A673 (cell line): ENCODE data around the gene TMEM50A.
"Not testable (repeated sequence)": the region's sequence is repeated elsewhere in the genome, so short reads cannot be mapped to it uniquely, and the experiment has no call there.

Experiments
- EZH2 ChIP-seq: fragments of 200-600 bp; sonication (generic); IDR thresholded peaks from 2 replicates; pipeline ENCODE4 v1.6.1; 2017; ENCODE audit warnings: borderline replicate concordance, low read depth, mild to moderate bottlenecking, mixed read lengths, antibody characterized with exemption, low read length; ENCODE audit not compliant: poor library complexity, severe bottlenecking
- TF ChIP-seq, protein P1 (sequence below): fragments of 300-800, 200-600 bp; sonication (generic); conservative IDR thresholded peaks from 2 replicates; pipeline ENCODE4 v1.5.1; 2017; ENCODE audit warnings: low read depth, mild to moderate bottlenecking, antibody characterized with exemption, low read length, moderate library complexity, mixed read lengths

DNA sequence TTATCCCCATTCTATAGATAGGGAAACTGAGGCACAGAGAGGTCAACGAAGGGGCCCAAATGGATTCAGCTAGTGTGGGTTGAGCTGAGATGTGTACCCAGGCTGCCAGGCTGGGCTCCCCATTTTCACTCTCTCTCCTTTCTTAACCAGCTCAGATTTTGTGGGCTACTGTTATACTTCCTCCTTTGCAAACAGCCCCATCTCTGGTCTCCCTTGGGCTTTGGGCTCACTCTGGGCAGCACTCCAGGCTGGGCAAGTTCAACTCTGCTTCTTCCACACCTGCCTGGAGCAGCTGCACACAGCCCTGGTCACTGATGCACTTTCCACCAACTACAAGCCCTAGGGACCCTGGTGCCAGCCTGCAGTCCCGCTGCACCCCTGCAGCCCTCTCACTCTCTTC lies 59.9 kb downstream of the TMEM50A start:
- TF ChIP-seq EZH2, result not testable (repeated sequence)
- TF ChIP-seq, protein P1, sequence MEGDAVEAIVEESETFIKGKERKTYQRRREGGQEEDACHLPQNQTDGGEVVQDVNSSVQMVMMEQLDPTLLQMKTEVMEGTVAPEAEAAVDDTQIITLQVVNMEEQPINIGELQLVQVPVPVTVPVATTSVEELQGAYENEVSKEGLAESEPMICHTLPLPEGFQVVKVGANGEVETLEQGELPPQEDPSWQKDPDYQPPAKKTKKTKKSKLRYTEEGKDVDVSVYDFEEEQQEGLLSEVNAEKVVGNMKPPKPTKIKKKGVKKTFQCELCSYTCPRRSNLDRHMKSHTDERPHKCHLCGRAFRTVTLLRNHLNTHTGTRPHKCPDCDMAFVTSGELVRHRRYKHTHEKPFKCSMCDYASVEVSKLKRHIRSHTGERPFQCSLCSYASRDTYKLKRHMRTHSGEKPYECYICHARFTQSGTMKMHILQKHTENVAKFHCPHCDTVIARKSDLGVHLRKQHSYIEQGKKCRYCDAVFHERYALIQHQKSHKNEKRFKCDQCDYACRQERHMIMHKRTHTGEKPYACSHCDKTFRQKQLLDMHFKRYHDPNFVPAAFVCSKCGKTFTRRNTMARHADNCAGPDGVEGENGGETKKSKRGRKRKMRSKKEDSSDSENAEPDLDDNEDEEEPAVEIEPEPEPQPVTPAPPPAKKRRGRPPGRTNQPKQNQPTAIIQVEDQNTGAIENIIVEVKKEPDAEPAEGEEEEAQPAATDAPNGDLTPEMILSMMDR, result not testable (repeated sequence)
